Endothelial cell of umbilical vein (primary cell): ENCODE data around the gene CALD1. TPM values are rescaled to one million over a fixed set of nuclear protein-coding genes. Genes with fewer than 3 reads are reported as not detected.

Experiments used
- BruUV-seq: library from RNA; stranded (reverse); fragments of 400-500 nt; replicated peaks from 2 replicates; lab custom pipeline; 2021; lab: Mats Ljungman, UMichigan
- CTCF ChIA-PET: fragments of 300-600, 350-600 bp; sonication (Branson Sonifier 250); formaldehyde crosslinking; loops from one replicate; lab custom pipeline; 2021; ENCODE audit warnings: antibody characterized with exemption, inconsistent platforms; lab: Charles Lee
- POLR2A ChIA-PET: fragments of 300-600, 350-600 bp; sonication (Branson Sonifier 250); formaldehyde crosslinking; loops from one replicate; lab custom pipeline; 2021; ENCODE audit warnings: antibody characterized with exemption, inconsistent platforms; lab: Charles Lee
- DNase-seq: peaks from one replicate; pipeline ENCODE4 v3.0.0-alpha.2; 2011; ENCODE audit warnings: low read depth, low spot score
- FAIRE-seq: peaks from 2 replicates; lab custom pipeline; 2011; peaks lifted over from hg19 to GRCh38; lab: Jason Lieb, UNC
- H2AFZ ChIP-seq: 2 replicates; pipeline ENCODE4 v1.6.0; 2012; ENCODE audit warnings: low read depth, low read length, control low read depth, inconsistent platforms
- H3K27ac ChIP-seq: 2 replicates; pipeline ENCODE4 v1.5.1; 2011; ENCODE audit warnings: low read depth, mild to moderate bottlenecking, control low read depth, low read length, moderate library complexity; ENCODE audit not compliant: insufficient read depth
- H3K27me3 ChIP-seq, 2 experiments: 2 replicates each; pipeline versions ENCODE4 v1.6.0 to v1.6.1; 2011; ENCODE audit warnings: low read length in 2 of 2, mixed read lengths in 1 of 2; ENCODE audit not compliant: control insufficient read depth in 2 of 2, insufficient read depth in 2 of 2
- H3K36me3 ChIP-seq, 2 experiments: 2 replicates in 1 of 2; 3 replicates in 1 of 2; pipeline ENCODE4 v1.5.1; 2011; ENCODE audit warnings: low read length in 2 of 2, mild to moderate bottlenecking in 1 of 2, moderate library complexity in 1 of 2; ENCODE audit not compliant: control insufficient read depth in 2 of 2, insufficient read depth in 2 of 2; ENCODE audit errors: extremely low read depth in 1 of 2
- H3K4me1 ChIP-seq: 3 replicates; pipeline ENCODE4 v1.5.1; 2011; ENCODE audit warnings: mild to moderate bottlenecking, low read length; ENCODE audit not compliant: control insufficient read depth, insufficient read depth; ENCODE audit errors: extremely low read depth
- H3K4me2 ChIP-seq: 2 replicates; pipeline ENCODE4 v1.6.1; 2011; ENCODE audit warnings: low read length, control low read depth, mixed read lengths; ENCODE audit not compliant: insufficient read depth
- H3K4me3 ChIP-seq, 3 experiments: fragments of 200-600 bp in 1 of 3; sonication (generic), shearing (Covaris generic) in 1 of 3; replicated peaks in 1 of 3; 2 replicates each; pipeline ENCODE4 v1.5.1; 2011 to 2016; ENCODE audit warnings: control low read depth in 3 of 3, low read length in 3 of 3, mild to moderate bottlenecking in 2 of 3, inconsistent platforms in 1 of 3, low read depth in 1 of 3, moderate library complexity in 1 of 3; ENCODE audit not compliant: insufficient read depth in 1 of 3
- H3K79me2 ChIP-seq: 2 replicates; pipeline ENCODE4 v1.6.0; 2012; ENCODE audit warnings: low read length, inconsistent platforms; ENCODE audit not compliant: control insufficient read depth, insufficient read depth
- H3K9ac ChIP-seq: replicated peaks from 2 replicates; pipeline ENCODE3; 2011; ENCODE audit warnings: low read length, control low read depth; ENCODE audit not compliant: insufficient read depth; ENCODE audit errors: extremely low read depth
- H3K9me1 ChIP-seq: replicated peaks from 3 replicates; pipeline ENCODE4 v1.6.0; 2011; ENCODE audit warnings: mild to moderate bottlenecking, low read length; ENCODE audit not compliant: control insufficient read depth, insufficient read depth; ENCODE audit errors: extremely low read depth
- H3K9me3 ChIP-seq: replicated peaks from 2 replicates; pipeline ENCODE4 v1.5.1; 2012; ENCODE audit warnings: low read length, inconsistent platforms; ENCODE audit not compliant: control insufficient read depth, insufficient read depth
- H4K20me1 ChIP-seq: replicated peaks from 2 replicates; pipeline ENCODE3; 2011; ENCODE audit warnings: mild to moderate bottlenecking, low read length; ENCODE audit not compliant: control insufficient read depth, insufficient read depth; ENCODE audit errors: extremely low read depth
- EZH2 ChIP-seq: IDR thresholded peaks from 2 replicates; pipeline ENCODE4 v1.6.1; 2012; ENCODE audit warnings: borderline replicate concordance, low read depth, mild to moderate bottlenecking, moderate library complexity, low read length, inconsistent platforms; ENCODE audit not compliant: severe bottlenecking
- FOS ChIP-seq: IDR thresholded peaks from 2 replicates; pipeline ENCODE4 v1.6.1; 2011; ENCODE audit warnings: mild to moderate bottlenecking, low read length, moderate library complexity, borderline replicate concordance; ENCODE audit not compliant: insufficient read depth
- GATA2 ChIP-seq: IDR thresholded peaks from 2 replicates; pipeline ENCODE4 v1.7.0; 2011; ENCODE audit warnings: low read depth, mild to moderate bottlenecking, moderate library complexity, mixed read lengths, low read length; ENCODE audit not compliant: insufficient read length, insufficient read depth
- JUN ChIP-seq: IDR thresholded peaks from 2 replicates; pipeline ENCODE4 v1.6.1; 2011; ENCODE audit warnings: borderline replicate concordance, low read depth; ENCODE audit not compliant: insufficient read length, insufficient read depth
- MYC ChIP-seq: IDR thresholded peaks from one replicate; pipeline ENCODE4 v1.6.1; 2011; ENCODE audit warnings: mild to moderate bottlenecking, low read depth, low read length
- POLR2A ChIP-seq: IDR thresholded peaks from 2 replicates; pipeline ENCODE4 v1.6.1; 2012; ENCODE audit warnings: low read depth, mild to moderate bottlenecking, control low read depth, low read length
- POLR2AphosphoS5 ChIP-seq: IDR thresholded peaks from 2 replicates; pipeline ENCODE4 v1.6.1; 2012; ENCODE audit warnings: low read depth, mild to moderate bottlenecking, control low read depth, low read length, moderate library complexity; ENCODE audit not compliant: insufficient read depth
- dilution Hi-C: fragments of 300-500 bp; cut with MboI; formaldehyde crosslinking; loops from one replicate; pipeline ENCODE4 v1.15.0; 2019; ENCODE audit warnings: low sequenced_read_pairs; ENCODE audit not compliant: extremely low pct_ligation_motif_present
- intact Hi-C: fragments of 100-400 bp; cut with micrococcal nuclease; formaldehyde crosslinking; loops from one replicate; pipeline ENCODE4 v1.10.0; 2022
- polyA plus RNA-seq, 4 experiments: library from polyadenylated mRNA; depleted of rRNA in 3 of 4; stranded (reverse) in 3 of 4; unstranded in 1 of 4; fragments of >200 nt; gene quantifications; 2 replicates each; pipeline versions ENCODE4 v1.2.1 to v1.2.3, GENCODE V29; 2011 to 2012; ENCODE audit warnings: missing spikeins in 1 of 4
- total RNA-seq: library from RNA; stranded (reverse); gene quantifications from 2 replicates; pipeline ENCODE4 v1.2.3, GENCODE V29; 2021
- TF ChIP-seq, protein P1 (sequence below), 2 donors: IDR thresholded peaks; 1 replicate in 1 of 2; 2 replicates in 1 of 2; pipeline ENCODE4 v1.5.1; 2011; ENCODE audit warnings: low read length in 2 of 2, mild to moderate bottlenecking in 2 of 2, moderate library complexity in 2 of 2, control low read depth in 1 of 2, inconsistent platforms in 1 of 2, low read depth in 1 of 2; ENCODE audit not compliant: insufficient read depth in 1 of 2; ENCODE audit errors: extremely low read depth in 1 of 2
- TF ChIP-seq, protein P2 (sequence below): IDR thresholded peaks from 2 replicates; pipeline ENCODE4 v1.6.1; 2011; ENCODE audit not compliant: insufficient read depth, insufficient read length

Gene CALD1
- total and polyA plus RNA-seq, 2 donors (not counting 3 experiments of a cell fraction or from before 2014, with no cell fraction given) = 136 to 307 TPM

GRCh38 chr7:134784251-134785049 is 5.0 kb downstream of the CALD1 start:
- Histone ChIP-seq H3K4me1 (peaks cover 52% of the 10 kb centered on the region), H3K9ac (no peak overlapping the region), H3K9me1 (no peaks in the 10 kb centered on the region), H3K4me3 (no peak overlapping the region), H3K9me3 (no peaks in the 10 kb centered on the region), H3K36me3 (peaks cover 4 to 13% of the 10 kb centered on the region in 2 experiments), H3K79me2 (peaks cover 96% of the 10 kb centered on the region), H3K4me2 (peak overlapping the region; percentile 13), H3K27me3 (no peaks in the 10 kb centered on the region), H4K20me1 (peaks cover 3% of the 10 kb centered on the region), H2AFZ (no peak overlapping the region), H3K27ac (no peak overlapping the region)
- peak; percentile 55 for FAIRE-seq
- TF ChIP-seq POLR2AphosphoS5 = no peak
- TF ChIP-seq, protein P1, sequence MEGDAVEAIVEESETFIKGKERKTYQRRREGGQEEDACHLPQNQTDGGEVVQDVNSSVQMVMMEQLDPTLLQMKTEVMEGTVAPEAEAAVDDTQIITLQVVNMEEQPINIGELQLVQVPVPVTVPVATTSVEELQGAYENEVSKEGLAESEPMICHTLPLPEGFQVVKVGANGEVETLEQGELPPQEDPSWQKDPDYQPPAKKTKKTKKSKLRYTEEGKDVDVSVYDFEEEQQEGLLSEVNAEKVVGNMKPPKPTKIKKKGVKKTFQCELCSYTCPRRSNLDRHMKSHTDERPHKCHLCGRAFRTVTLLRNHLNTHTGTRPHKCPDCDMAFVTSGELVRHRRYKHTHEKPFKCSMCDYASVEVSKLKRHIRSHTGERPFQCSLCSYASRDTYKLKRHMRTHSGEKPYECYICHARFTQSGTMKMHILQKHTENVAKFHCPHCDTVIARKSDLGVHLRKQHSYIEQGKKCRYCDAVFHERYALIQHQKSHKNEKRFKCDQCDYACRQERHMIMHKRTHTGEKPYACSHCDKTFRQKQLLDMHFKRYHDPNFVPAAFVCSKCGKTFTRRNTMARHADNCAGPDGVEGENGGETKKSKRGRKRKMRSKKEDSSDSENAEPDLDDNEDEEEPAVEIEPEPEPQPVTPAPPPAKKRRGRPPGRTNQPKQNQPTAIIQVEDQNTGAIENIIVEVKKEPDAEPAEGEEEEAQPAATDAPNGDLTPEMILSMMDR (IDR thresholded peaks at IDR 0.05; ENCODE audit: extremely low read depth in 1 of 2, insufficient read depth in 1 of 2, low read depth in 1 of 2, low read length in 2 of 2) = no peak
- TF ChIP-seq JUN = no peak
- TF ChIP-seq, protein P2, sequence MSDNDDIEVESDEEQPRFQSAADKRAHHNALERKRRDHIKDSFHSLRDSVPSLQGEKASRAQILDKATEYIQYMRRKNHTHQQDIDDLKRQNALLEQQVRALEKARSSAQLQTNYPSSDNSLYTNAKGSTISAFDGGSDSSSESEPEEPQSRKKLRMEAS = peak; percentile 69
- peak; percentile 37 for TF ChIP-seq FOS
- no peak for TF ChIP-seq GATA2
- peak; percentile 53 for TF ChIP-seq MYC
- TF ChIP-seq EZH2 = no peak
- peak; percentile 15 for TF ChIP-seq POLR2A
- intact Hi-C loops = loop anchor here (5.0 kb wide), 1 partner anchor 388 kb away; the partner anchor contains the start of gene CYREN
- dilution Hi-C loops = no loop called here
- BruUV-seq = no TSS peak
- DNase-seq = peak; percentile 81
- CTCF ChIA-PET = interaction anchor here (0.6 to 2.9 kb wide), 7 partner anchors 11 to 86 kb away, joined by 3 to 7 read pairs (median 3); no protein-coding TSS in a partner anchor
- POLR2A ChIA-PET = interaction anchor here (0.6 to 6.4 kb wide), 9 partner anchors 19 to 151 kb away, joined by 3 to 45 read pairs (median 4); no protein-coding TSS in a partner anchor
